Caco-2 (cell line): ENCODE data around the gene CFAP54. TPM values are rescaled to one million over a fixed set of nuclear protein-coding genes. Genes with fewer than 3 reads are reported as not detected.

Experiments
- BruUV-seq: library from RNA; stranded (reverse); fragments of 400-500 nt; replicated peaks from 2 replicates; lab custom pipeline; 2021; lab: Mats Ljungman, UMichigan
- CTCF ChIA-PET: fragments of 300-600 bp; sonication (Branson Sonifier 250); formaldehyde crosslinking; loops from one replicate; lab custom pipeline; 2022; ENCODE audit warnings: antibody characterized with exemption; lab: Charles Lee
- POLR2A ChIA-PET: fragments of 300-600 bp; sonication (Branson Sonifier 250); formaldehyde crosslinking; loops from one replicate; lab custom pipeline; 2022; ENCODE audit warnings: antibody characterized with exemption; lab: Charles Lee
- DNase-seq, 2 experiments: peaks; one replicate each; pipeline versions ENCODE4 v3.0.0 to v3.0.0-alpha.2; 2020 to 2022
- H3K27me3 ChIP-seq: replicated peaks from 2 replicates; pipeline ENCODE4 v1.6.0; 2011; ENCODE audit warnings: low read length; ENCODE audit not compliant: control insufficient read depth, insufficient read depth
- H3K36me3 ChIP-seq: 2 replicates; pipeline ENCODE4 v1.5.1; 2011; ENCODE audit warnings: low read length; ENCODE audit not compliant: control insufficient read depth, insufficient read depth
- H3K4me1 ChIP-seq: fragments of 250-450 bp; sonication (Bioruptor Pico); 2 replicates; pipeline ENCODE4 v1.5.1; 2020; ENCODE audit warnings: mild to moderate bottlenecking
- H3K4me3 ChIP-seq: 2 replicates; pipeline ENCODE4 v1.5.1; 2011; ENCODE audit warnings: low read depth, mild to moderate bottlenecking, control low read depth, low read length
- H3K9me3 ChIP-seq: fragments of 250-450 bp; sonication (Bioruptor Pico); 2 replicates; pipeline ENCODE4 v1.5.1; 2020; ENCODE audit warnings: mild to moderate bottlenecking, moderate library complexity
- H3K27ac Mint-ChIP-seq: one replicate; pipeline ENCODE4 v1.8.0; 2022; ENCODE audit warnings: mixed read lengths; ENCODE audit not compliant: unreplicated experiment
- H3K27me3 Mint-ChIP-seq: one replicate; pipeline ENCODE4 v1.8.0; 2022; ENCODE audit warnings: mixed read lengths; ENCODE audit not compliant: insufficient read depth, unreplicated experiment
- H3K36me3 Mint-ChIP-seq: one replicate; pipeline ENCODE4 v1.8.0; 2022; ENCODE audit warnings: mild to moderate bottlenecking, mixed read lengths; ENCODE audit not compliant: insufficient read depth, unreplicated experiment
- H3K4me1 Mint-ChIP-seq: one replicate; pipeline ENCODE4 v1.8.0; 2022; ENCODE audit warnings: low read depth, mixed read lengths; ENCODE audit not compliant: unreplicated experiment
- H3K4me3 Mint-ChIP-seq: one replicate; pipeline ENCODE4 v1.8.0; 2022; ENCODE audit warnings: mild to moderate bottlenecking, moderate library complexity, mixed read lengths; ENCODE audit not compliant: unreplicated experiment
- H3K9me3 Mint-ChIP-seq: one replicate; pipeline ENCODE4 v1.8.0; 2022; ENCODE audit warnings: mixed read lengths; ENCODE audit not compliant: unreplicated experiment
- intact Hi-C: fragments of 100-400 bp; cut with micrococcal nuclease; formaldehyde crosslinking; loops from one replicate; pipeline ENCODE4 v1.10.0; 2022; ENCODE audit not compliant: unreplicated experiment
- total RNA-seq: library from RNA; stranded (reverse); gene quantifications from 2 replicates; pipeline ENCODE4 v1.2.3, GENCODE V29; 2022
- TF ChIP-seq, protein P1 (sequence below), 2 experiments: fragments of 200-600 bp in 1 of 2; IDR thresholded peaks; 1 replicate in 1 of 2; 2 replicates in 1 of 2; pipeline versions ENCODE4 v1.5.1 to v1.8.0; 2011 to 2022; ENCODE audit warnings: antibody characterized with exemption in 1 of 2, control low read depth in 1 of 2, inconsistent platforms in 1 of 2, low read depth in 1 of 2, low read length in 1 of 2, mild to moderate bottlenecking in 1 of 2, moderate library complexity in 1 of 2; ENCODE audit not compliant: insufficient read depth in 1 of 2, severe bottlenecking in 1 of 2, unreplicated experiment in 1 of 2

CFAP54 gene
- total RNA-seq, 1 experiment from 2014 or later: 0.14 TPM

DNA sequence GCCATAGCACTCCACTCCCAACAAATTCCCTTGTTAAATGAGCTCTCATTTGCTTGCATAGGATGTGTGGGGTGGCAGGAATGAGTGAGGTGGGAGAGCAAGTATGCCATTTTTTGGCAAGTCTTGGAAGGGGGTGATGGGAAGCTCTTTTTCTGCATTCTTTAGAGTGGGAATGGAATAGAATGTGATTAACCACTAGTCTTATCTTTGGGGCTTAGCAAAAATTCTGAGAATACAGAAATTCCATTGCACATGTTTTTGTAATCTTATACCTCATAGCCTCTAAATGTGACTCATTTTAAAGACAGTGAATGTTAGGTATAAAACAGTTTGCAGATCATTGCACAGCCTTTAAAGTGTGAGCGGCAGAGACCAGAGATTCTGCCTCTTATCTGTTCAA, 389.3 kb downstream of the CFAP54 start:
- TF ChIP-seq, protein P1, sequence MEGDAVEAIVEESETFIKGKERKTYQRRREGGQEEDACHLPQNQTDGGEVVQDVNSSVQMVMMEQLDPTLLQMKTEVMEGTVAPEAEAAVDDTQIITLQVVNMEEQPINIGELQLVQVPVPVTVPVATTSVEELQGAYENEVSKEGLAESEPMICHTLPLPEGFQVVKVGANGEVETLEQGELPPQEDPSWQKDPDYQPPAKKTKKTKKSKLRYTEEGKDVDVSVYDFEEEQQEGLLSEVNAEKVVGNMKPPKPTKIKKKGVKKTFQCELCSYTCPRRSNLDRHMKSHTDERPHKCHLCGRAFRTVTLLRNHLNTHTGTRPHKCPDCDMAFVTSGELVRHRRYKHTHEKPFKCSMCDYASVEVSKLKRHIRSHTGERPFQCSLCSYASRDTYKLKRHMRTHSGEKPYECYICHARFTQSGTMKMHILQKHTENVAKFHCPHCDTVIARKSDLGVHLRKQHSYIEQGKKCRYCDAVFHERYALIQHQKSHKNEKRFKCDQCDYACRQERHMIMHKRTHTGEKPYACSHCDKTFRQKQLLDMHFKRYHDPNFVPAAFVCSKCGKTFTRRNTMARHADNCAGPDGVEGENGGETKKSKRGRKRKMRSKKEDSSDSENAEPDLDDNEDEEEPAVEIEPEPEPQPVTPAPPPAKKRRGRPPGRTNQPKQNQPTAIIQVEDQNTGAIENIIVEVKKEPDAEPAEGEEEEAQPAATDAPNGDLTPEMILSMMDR (IDR thresholded peaks at IDR 0.05; ENCODE audit: insufficient read depth in 1 of 2, low read depth in 1 of 2, low read length in 1 of 2, severe bottlenecking in 1 of 2, unreplicated experiment in 1 of 2): no peak
- H3K27me3 ChIP-seq: no peaks in the 10 kb centered on the region
- DNase-seq: no peak
- no TSS peak for BruUV-seq
- H3K4me3 ChIP-seq: no peak overlapping the region
- Mint-ChIP-seq H3K36me3 (no peaks in the 10 kb centered on the region), H3K4me1 (peaks cover 6% of the 10 kb centered on the region), H3K4me3 (no peak overlapping the region), H3K9me3 (peaks cover 21% of the 10 kb centered on the region), H3K27ac (no peak overlapping the region), H3K27me3 (no peaks in the 10 kb centered on the region)
- no peaks in the 10 kb centered on the region for H3K36me3 ChIP-seq
- H3K9me3 ChIP-seq: no peaks in the 10 kb centered on the region; the same call in 1 of the 2 replicates
- ChIA-PET POLR2A (no interaction called here), CTCF (no interaction called here)
- no peaks in the 10 kb centered on the region; the same call in 1 of the 2 replicates for H3K4me1 ChIP-seq
- intact Hi-C loops: no loop called here

DNA sequence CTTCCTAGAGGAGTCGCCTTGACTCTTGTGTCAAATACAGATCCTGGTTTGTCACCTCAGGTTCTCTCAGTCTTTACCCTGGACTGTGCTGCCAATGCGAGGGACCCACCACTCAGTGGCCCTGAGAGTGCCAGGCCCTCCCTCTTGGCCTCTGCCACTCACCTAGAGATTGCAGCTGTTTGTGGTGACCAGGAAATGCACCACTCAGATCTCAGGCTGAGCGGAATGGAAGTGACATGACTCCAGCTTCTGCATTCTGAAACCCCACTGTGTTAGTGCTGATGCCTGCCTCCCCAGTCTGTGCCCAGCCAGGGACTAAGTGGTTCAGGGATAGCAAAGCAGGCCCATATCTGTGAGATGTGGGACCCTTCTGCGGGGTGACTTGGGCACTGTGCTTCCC, 389.9 kb downstream of the CFAP54 start:
- POLR2A ChIA-PET: no interaction called here
- CTCF ChIA-PET: no interaction called here

DNA sequence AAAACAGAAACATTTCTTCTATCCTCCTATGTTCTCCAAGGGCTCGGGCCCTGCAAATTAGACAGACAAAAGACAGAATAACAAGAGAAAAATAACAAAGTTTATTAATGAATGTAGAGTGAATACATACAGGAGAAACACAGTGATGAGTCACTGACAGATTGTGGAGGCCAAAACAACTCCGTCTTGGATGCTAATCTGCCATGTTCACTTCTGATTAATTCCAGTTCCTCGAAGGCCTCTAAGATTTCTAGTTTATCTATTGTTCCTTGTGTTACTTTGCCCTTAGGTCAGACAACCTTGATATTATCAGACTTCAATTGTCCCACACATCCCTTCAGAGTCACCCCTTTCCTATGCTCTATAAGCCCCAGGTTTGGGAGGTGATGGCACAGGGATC, 390.8 kb downstream of the CFAP54 start:
- BruUV-seq: no TSS peak

More for the DNA sequence above, 389.9 kb downstream of the CFAP54 start:
- Mint-ChIP-seq H3K36me3 (no peaks in the 10 kb centered on the region), H3K4me3 (no peak overlapping the region), H3K27ac (no peak overlapping the region), H3K27me3 (no peaks in the 10 kb centered on the region), H3K4me1 (peaks cover 6% of the 10 kb centered on the region), H3K9me3 (peaks cover 21% of the 10 kb centered on the region)
- no peaks in the 10 kb centered on the region for H3K27me3 ChIP-seq
- no peak for DNase-seq
- H3K4me3 ChIP-seq: no peak overlapping the region
- no peaks in the 10 kb centered on the region; the same call in 1 of the 2 replicates for H3K4me1 ChIP-seq
- intact Hi-C loops: no loop called here
- H3K9me3 ChIP-seq: no peaks in the 10 kb centered on the region; the same call in 1 of the 2 replicates
- no peaks in the 10 kb centered on the region for H3K36me3 ChIP-seq
- no TSS peak for BruUV-seq
- TF ChIP-seq, protein P1 (IDR thresholded peaks at IDR 0.05; ENCODE audit: insufficient read depth in 1 of 2, low read depth in 1 of 2, low read length in 1 of 2, severe bottlenecking in 1 of 2, unreplicated experiment in 1 of 2): no peak

More for the DNA sequence above, 390.8 kb downstream of the CFAP54 start:
- Mint-ChIP-seq H3K27ac (no peak overlapping the region), H3K27me3 (no peaks in the 10 kb centered on the region), H3K4me1 (peaks cover 6% of the 10 kb centered on the region), H3K36me3 (no peaks in the 10 kb centered on the region), H3K9me3 (peaks cover 21% of the 10 kb centered on the region), H3K4me3 (no peak overlapping the region)
- Histone ChIP-seq H3K27me3 (no peaks in the 10 kb centered on the region), H3K4me3 (no peak overlapping the region), H3K36me3 (no peaks in the 10 kb centered on the region), H3K9me3 (no peaks in the 10 kb centered on the region; the same call in 1 of the 2 replicates), H3K4me1 (no peaks in the 10 kb centered on the region; the same call in 1 of the 2 replicates)
- DNase-seq: no peak
- intact Hi-C loops: no loop called here
- ChIA-PET POLR2A (no interaction called here), CTCF (no interaction called here)
- TF ChIP-seq, protein P1 (IDR thresholded peaks at IDR 0.05; ENCODE audit: insufficient read depth in 1 of 2, low read depth in 1 of 2, low read length in 1 of 2, severe bottlenecking in 1 of 2, unreplicated experiment in 1 of 2): no peak
